ENCODE results near the gene RAI14.

- TF ChIP-seq CTCF (conservative IDR thresholded peaks at IDR 0.05 in 1 of 2, IDR thresholded peaks at IDR 0.05 in 1 of 2; ENCODE audit: low read depth in 1 of 2, low read length in 2 of 2) (no peak), EZH2 (IDR thresholded peaks at IDR 0.05; ENCODE audit: low read length, missing control alignments) (no peak)
These were observed 213.1 kb downstream of the RAI14 start for GRCh38 chr5:34869256-34869655.
